NCI-H2227 treated with DMSO at 0.1 percent for 48 hours (cell line): ENCODE results near the gene P3H4.
A peak's percentile ranks its signal among the peaks of the same experiment; 100 is the strongest.
"Not testable (repeated sequence)": the region's sequence is repeated elsewhere in the genome, so short reads cannot be mapped to it uniquely, and the experiment has no call there.

Experiments
- DNase-seq: peaks from one replicate; lab custom pipeline; 2025; lab: John Stamatoyannopoulos, UW

P3H4 gene

GRCh38 chr17:41811549-41812380 is at the start of gene P3H4:
Gene P3H4 (minus strand): TSS chr17:41811949. CDS start chr17:41811915, 34 bp downstream.
- peak; percentile 77 for DNase-seq

GRCh38 chr17:41860254-41860931 is 48.6 kb upstream of the P3H4 start:
- DNase-seq, result peak; percentile 69

- DNase-seq, result not testable (repeated sequence)
These were observed 39.6 kb upstream of the P3H4 start for GRCh38 chr17:41851382-41851781.

GRCh38 chr17:41849251-41849990 is 37.7 kb upstream of the P3H4 start:
- DNase-seq, result no peak

- no peak for DNase-seq
These were observed 37.0 kb upstream of the P3H4 start for GRCh38 chr17:41848788-41849187.

- DNase-seq, result no peak
These were observed 33.2 kb upstream of the P3H4 start for GRCh38 chr17:41844971-41845370.

- DNase-seq, result not testable (repeated sequence)
These were observed 29.0 kb upstream of the P3H4 start for GRCh38 chr17:41840781-41841180.

GRCh38 chr17:41839448-41839847 is 27.7 kb upstream of the P3H4 start:
- DNase-seq, result not testable (repeated sequence)

GRCh38 chr17:41837761-41838538 is 26.2 kb upstream of the P3H4 start, which contains the start of gene KLHL10:
Gene KLHL10 (plus strand): TSS chr17:41837825. CDS start chr17:41837933, 108 bp downstream.
- no peak for DNase-seq

GRCh38 chr17:41836550-41837196 is 24.9 kb upstream of the P3H4 start:
- DNase-seq, result no peak

- DNase-seq, result peak; percentile 54
These were observed 24.2 kb upstream of the P3H4 start, which contains the start of gene NT5C3B for GRCh38 chr17:41835800-41836549. Gene NT5C3B (minus strand): TSS chr17:41836232. CDS start chr17:41836193, 39 bp downstream.

GRCh38 chr17:41835214-41835799 is 23.6 kb upstream of the P3H4 start:
- no peak for DNase-seq

GRCh38 chr17:41829961-41830360 is 18.2 kb upstream of the P3H4 start:
- DNase-seq, result not testable (repeated sequence)

GRCh38 chr17:41825175-41825845 is 13.6 kb upstream of the P3H4 start:
- DNase-seq, result no peak

GRCh38 chr17:41824086-41824485 is 12.3 kb upstream of the P3H4 start:
- no peak for DNase-seq

- DNase-seq, result no peak
These were observed 11.8 kb upstream of the P3H4 start for GRCh38 chr17:41823580-41823979.

GRCh38 chr17:41823141-41823524 is 11.4 kb upstream of the P3H4 start:
- DNase-seq, result no peak

GRCh38 chr17:41822216-41823140 is 10.7 kb upstream of the P3H4 start:
- no peak for DNase-seq
